GM12892 (cell line): Measurements from ENCODE around the gene FASLG.

Experiments
- POLR2A ChIP-seq: IDR thresholded peaks from 2 replicates; pipeline ENCODE4 v1.6.1; 2011; ENCODE audit warnings: low read depth, low read length, control low read depth
- TAF1 ChIP-seq: IDR thresholded peaks from 2 replicates; pipeline ENCODE4 v1.6.1; 2011; ENCODE audit warnings: low read depth, mild to moderate bottlenecking, control low read depth, low read length, borderline replicate concordance

GRCh38 chr1:172646653-172647052, 12.2 kb upstream of the FASLG start:
- TF ChIP-seq POLR2A (no peak), TAF1 (no peak)
